RWPE2 (cell line): ENCODE data around the gene TMEM169.

Experiments used
- ATAC-seq: fragments of 200-7000 bp; cut with Tn5 transposase; 3 replicates; pipeline ENCODE4 v1.9.1; 2021; ENCODE audit warnings: low read depth
- DNase-seq: peaks from one replicate; pipeline ENCODE4 v3.0.0-alpha.2; 2020; ENCODE audit warnings: low spot score
- H3K27ac ChIP-seq: fragments of 450-650 bp; 2 replicates; pipeline ENCODE4 v1.5.1; 2017; ENCODE audit warnings: mild to moderate bottlenecking; ENCODE audit not compliant: poor library complexity, severe bottlenecking
- H3K27me3 ChIP-seq: fragments of 250-450 bp; sonication (Bioruptor Pico); 2 replicates; pipeline ENCODE4 v1.5.1; 2021; ENCODE audit warnings: mild to moderate bottlenecking, moderate library complexity; ENCODE audit not compliant: insufficient read depth, poor library complexity, severe bottlenecking
- H3K36me3 ChIP-seq: fragments of 250-450 bp; sonication (Bioruptor Pico); 2 replicates; pipeline ENCODE4 v1.5.1; 2020; ENCODE audit warnings: low read depth, mild to moderate bottlenecking, moderate library complexity
- H3K4me1 ChIP-seq: fragments of 250-450 bp; sonication (Bioruptor Pico); 2 replicates; pipeline ENCODE4 v1.5.1; 2021; ENCODE audit warnings: mild to moderate bottlenecking, moderate library complexity; ENCODE audit not compliant: insufficient read depth, poor library complexity, severe bottlenecking
- H3K4me3 ChIP-seq: fragments of 250-450 bp; sonication (Bioruptor Pico); 2 replicates; pipeline ENCODE4 v1.5.1; 2021; ENCODE audit warnings: mild to moderate bottlenecking, moderate library complexity; ENCODE audit not compliant: severe bottlenecking
- H3K9me3 ChIP-seq: fragments of 250-450 bp; sonication (Bioruptor Pico); 2 replicates; pipeline ENCODE4 v1.5.1; 2021; ENCODE audit warnings: mild to moderate bottlenecking, moderate library complexity; ENCODE audit not compliant: severe bottlenecking
- TF ChIP-seq, protein P1 (sequence below): fragments of 450-650 bp; IDR thresholded peaks from one replicate; pipeline ENCODE4 v1.5.1; 2017; ENCODE audit warnings: mild to moderate bottlenecking, moderate library complexity; ENCODE audit not compliant: poor library complexity, severe bottlenecking

Gene TMEM169

GRCh38 chr2:216098421-216099334 lies 17.0 kb downstream of the TMEM169 start:
- TF ChIP-seq, protein P1, sequence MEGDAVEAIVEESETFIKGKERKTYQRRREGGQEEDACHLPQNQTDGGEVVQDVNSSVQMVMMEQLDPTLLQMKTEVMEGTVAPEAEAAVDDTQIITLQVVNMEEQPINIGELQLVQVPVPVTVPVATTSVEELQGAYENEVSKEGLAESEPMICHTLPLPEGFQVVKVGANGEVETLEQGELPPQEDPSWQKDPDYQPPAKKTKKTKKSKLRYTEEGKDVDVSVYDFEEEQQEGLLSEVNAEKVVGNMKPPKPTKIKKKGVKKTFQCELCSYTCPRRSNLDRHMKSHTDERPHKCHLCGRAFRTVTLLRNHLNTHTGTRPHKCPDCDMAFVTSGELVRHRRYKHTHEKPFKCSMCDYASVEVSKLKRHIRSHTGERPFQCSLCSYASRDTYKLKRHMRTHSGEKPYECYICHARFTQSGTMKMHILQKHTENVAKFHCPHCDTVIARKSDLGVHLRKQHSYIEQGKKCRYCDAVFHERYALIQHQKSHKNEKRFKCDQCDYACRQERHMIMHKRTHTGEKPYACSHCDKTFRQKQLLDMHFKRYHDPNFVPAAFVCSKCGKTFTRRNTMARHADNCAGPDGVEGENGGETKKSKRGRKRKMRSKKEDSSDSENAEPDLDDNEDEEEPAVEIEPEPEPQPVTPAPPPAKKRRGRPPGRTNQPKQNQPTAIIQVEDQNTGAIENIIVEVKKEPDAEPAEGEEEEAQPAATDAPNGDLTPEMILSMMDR = no peak
- DNase-seq (no peak), ATAC-seq (no peak)
- Histone ChIP-seq H3K27ac (no peak overlapping the region), H3K36me3 (no peaks in the 10 kb centered on the region), H3K27me3 (no peaks in the 10 kb centered on the region), H3K4me1 (no peaks in the 10 kb centered on the region), H3K4me3 (no peak overlapping the region), H3K9me3 (no peaks in the 10 kb centered on the region)

- H3K36me3 ChIP-seq = no peaks in the 10 kb centered on the region
- ATAC-seq = no peak
- no peak for DNase-seq
- H3K4me3 ChIP-seq = no peak overlapping the region
- H3K27me3 ChIP-seq = no peaks in the 10 kb centered on the region
- H3K27ac ChIP-seq = no peak overlapping the region
- TF ChIP-seq, protein P1 = no peak
- H3K4me1 ChIP-seq = no peaks in the 10 kb centered on the region
- H3K9me3 ChIP-seq = no peaks in the 10 kb centered on the region
These were observed 19.4 kb downstream of the TMEM169 start for GRCh38 chr2:216101109-216101508.

- no peaks in the 10 kb centered on the region for H3K9me3 ChIP-seq
- no peak for DNase-seq
- TF ChIP-seq, protein P1 = no peak
- no peaks in the 10 kb centered on the region for H3K27me3 ChIP-seq
- no peak for ATAC-seq
- H3K4me3 ChIP-seq = no peak overlapping the region
- peaks cover 4% of the 10 kb centered on the region for H3K4me1 ChIP-seq
- H3K36me3 ChIP-seq = no peaks in the 10 kb centered on the region
- no peak overlapping the region for H3K27ac ChIP-seq
These were observed 21.5 kb downstream of the TMEM169 start for GRCh38 chr2:216103213-216103612.

DNA sequence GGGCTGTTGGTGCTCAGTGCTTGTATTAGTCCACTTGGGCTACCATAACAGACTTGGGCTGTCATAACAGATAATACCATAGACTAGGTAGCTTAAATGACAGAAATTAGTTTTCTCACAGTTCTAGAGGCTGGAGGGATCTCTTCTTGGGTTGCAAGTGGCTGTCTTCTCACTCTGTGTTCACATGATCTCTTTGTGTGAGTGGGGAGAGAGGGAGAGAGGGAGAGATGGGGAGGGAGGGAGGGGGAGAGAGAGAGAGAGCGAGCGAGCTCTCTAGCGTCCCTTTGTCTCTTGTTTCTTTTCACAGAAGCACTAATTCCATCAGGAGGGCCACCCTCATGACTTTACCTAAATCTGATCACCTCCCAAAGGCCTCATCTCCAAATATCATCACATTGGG lies 23.0 kb downstream of the TMEM169 start:
- TF ChIP-seq, protein P1 = no peak
- ATAC-seq = no peak
- H3K27me3 ChIP-seq = no peaks in the 10 kb centered on the region
- H3K27ac ChIP-seq = no peak overlapping the region
- no peak overlapping the region for H3K4me3 ChIP-seq
- no peaks in the 10 kb centered on the region for H3K9me3 ChIP-seq
- H3K4me1 ChIP-seq = peaks cover 9% of the 10 kb centered on the region
- no peak for DNase-seq
- no peaks in the 10 kb centered on the region for H3K36me3 ChIP-seq

DNA sequence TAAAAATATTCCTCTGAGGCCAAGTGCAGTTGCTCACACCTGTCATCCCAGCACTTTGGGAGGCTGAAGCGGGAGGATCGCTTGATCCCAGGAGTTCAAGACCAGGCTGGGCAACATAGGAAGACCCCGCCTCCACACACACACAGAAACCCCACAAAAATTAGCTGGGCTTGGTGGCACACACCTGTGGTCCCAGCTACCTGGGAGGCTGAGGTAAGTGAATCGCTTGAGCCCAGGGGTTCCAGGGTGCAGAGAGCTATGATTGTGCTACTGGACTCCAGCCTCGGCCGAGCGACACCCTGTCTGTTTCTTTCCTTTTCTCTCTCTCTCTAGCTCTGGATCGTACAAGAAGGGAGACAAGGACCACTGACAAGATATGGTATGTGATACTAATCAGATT lies 25.6 kb downstream of the TMEM169 start:
- Histone ChIP-seq H3K4me1 (peaks cover 13% of the 10 kb centered on the region), H3K27ac (no peak overlapping the region), H3K4me3 (no peak overlapping the region), H3K9me3 (no peaks in the 10 kb centered on the region), H3K36me3 (peaks cover 26% of the 10 kb centered on the region), H3K27me3 (no peaks in the 10 kb centered on the region)
- no peak for DNase-seq
- ATAC-seq = no peak
- TF ChIP-seq, protein P1 = no peak
